GM04503 (cell line): ENCODE measurements around the gene RNPC3.

ENCODE experiments used
- DNase-seq: peaks from one replicate; pipeline ENCODE4 v3.0.0-alpha.2; 2012; ENCODE audit warnings: low read depth

RNPC3 gene

DNA sequence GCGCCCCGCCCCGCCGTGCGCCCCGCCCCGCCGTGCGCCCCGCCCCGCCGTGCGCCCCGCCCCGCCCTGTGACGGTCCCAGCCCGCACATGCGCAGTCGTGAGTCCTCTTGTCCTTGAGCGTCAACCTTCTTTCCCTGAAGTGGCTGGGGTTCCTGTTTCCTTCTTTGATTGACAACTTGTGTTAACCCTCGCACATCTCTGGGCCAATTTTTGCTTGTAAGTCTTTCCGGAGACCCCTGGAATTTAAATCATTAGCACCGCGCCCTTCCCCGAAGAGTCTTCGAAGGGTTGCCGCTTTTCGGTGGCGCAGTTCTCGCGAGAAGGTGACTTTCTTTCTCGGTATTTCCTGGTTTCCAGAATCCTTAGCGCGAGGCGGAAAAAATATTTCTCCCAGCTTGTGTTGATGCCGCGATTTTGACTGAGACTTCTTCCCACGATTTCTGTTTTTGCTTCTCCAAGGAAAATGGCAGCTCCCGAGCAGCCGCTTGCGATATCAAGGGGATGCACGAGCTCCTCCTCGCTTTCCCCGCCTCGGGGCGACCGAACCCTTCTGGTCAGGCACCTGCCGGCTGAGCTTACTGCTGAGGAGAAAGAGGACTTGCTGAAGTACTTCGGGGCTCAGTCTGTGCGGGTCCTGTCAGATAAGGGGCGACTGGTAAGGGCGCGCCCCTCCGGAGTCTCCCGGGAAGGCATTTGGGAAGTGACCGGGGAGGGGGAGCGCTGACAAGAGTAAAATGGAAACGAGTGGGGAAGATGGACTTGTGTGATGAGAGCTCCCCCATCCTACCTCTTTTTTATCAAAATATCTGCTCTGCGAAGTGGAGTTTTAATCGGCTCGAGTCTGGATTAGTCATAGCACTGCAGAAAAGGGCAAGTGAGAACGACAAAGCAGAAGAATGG is at the start of gene RNPC3:
TSS of gene RNPC3 (plus strand) at position 93 of the 901 bp plus-strand sequence. CDS start at position 465, 372 bp downstream.
- DNase-seq, result peak; percentile 60

GRCh38 chr1:103477101-103477500 is 48.4 kb upstream of the RNPC3 start:
- DNase-seq, result no peak

DNA sequence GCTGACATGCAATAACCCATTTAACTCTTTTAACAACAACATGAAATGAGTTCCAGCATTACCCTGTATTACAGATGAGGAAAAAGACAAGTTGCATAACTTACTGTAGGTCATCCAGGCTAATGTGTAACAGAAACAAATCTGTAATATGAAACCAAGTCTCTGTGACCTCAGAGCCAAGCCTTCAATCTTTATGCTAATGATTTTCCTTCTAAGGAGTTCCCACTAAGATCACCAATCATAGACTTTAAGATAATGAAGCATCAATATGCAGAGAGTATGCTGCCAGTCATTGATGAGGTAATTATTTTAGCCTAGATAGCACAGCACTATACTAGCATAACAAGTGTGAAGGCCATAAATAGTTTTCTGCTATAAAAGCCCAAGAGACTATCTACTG is 35.6 kb upstream of the RNPC3 start:
- no peak for DNase-seq

- DNase-seq, result no peak
These were observed 33.4 kb upstream of the RNPC3 start for GRCh38 chr1:103492003-103492625.

- DNase-seq, result no peak
These were observed 29.4 kb upstream of the RNPC3 start for GRCh38 chr1:103496014-103496635.

DNA sequence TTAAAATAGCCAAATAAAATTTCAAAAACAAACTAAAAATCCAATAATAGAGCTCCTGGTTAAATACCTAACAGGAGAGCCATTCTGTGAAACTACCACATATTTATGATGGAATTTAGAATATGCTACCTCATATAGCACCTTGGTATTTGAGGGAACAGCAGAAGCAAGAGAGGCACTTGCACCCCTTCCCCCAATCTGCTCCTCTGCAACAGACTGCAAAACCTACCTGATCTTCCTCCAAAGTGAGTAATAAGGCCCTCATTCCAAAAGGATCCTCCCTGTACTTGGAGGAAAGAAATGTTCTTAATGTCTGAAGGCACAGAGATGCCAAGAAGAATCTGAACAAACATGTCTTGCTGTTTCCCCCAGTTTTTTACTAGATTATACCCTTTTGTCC is 28.1 kb upstream of the RNPC3 start:
- no peak for DNase-seq

- DNase-seq, result no peak
These were observed 16.2 kb upstream of the RNPC3 start for GRCh38 chr1:103509250-103509649.

DNA sequence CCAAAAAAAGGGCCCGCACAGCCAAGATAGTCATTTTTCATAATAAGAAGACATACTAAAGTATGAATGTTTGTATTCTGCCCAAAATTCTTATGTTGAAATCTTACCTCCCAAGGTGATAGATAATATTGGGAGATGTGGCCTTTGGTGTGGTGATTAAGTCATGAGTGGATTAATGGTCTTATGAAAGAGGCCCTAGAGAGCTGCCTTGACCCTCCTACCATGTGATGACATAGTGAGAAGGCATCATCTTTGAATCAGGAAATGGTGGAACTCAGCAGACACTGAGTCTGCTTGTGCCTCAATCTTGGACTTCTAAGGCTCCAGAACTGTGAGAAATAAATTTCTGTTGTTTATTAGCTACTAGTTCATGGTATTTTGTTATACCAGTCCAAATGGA is 11.8 kb upstream of the RNPC3 start:
- DNase-seq, result no peak

DNA sequence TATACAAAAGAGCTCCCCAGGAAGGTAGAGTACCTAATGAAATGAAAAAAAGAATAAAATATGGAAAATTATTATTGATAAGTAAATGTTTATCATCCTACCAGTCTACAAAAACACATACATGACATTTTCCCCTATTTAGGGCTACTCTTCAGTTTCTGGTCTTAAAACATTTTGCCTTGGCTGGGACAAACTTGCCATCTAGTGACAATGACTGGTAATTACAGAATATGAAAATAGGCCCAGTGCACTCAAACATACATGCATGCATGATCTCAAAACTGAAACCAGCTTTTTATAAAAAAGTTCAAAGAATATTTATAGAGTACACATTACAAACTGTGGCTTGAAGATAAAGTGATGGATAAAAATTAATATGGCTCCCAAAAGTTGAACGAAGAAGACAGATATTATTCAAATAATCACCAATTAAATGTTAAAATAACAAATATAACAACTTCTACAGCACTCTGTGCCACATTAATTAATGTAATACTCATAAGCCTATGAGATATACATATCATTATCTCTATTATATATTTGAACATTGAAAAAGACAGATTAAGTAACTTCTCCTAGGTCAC is 10.5 kb upstream of the RNPC3 start:
- no peak for DNase-seq

DNA sequence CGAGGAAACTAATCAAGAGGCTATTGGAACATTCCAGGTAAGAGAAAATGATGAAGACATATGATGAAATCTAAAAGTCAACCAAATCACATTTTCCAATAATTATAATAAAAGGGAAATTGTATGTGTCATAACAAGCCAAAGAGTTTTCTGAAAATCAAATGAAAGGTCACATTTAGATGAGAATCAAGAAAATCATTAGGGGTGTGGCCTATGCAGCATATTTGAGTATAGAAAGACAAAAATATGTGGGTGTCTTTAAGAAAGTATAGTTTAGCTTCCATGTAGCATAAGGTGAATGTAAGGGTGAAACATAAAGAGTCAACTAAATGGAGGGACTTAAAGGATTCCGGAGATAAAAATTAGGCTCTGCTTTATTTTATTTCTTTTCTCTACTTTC is 9.2 kb upstream of the RNPC3 start:
- DNase-seq, result no peak

GRCh38 chr1:103516693-103517092 is 8.8 kb upstream of the RNPC3 start:
- DNase-seq, result no peak

- no peak for DNase-seq
These were observed 8.0 kb upstream of the RNPC3 start for GRCh38 chr1:103517380-103518047.

DNA sequence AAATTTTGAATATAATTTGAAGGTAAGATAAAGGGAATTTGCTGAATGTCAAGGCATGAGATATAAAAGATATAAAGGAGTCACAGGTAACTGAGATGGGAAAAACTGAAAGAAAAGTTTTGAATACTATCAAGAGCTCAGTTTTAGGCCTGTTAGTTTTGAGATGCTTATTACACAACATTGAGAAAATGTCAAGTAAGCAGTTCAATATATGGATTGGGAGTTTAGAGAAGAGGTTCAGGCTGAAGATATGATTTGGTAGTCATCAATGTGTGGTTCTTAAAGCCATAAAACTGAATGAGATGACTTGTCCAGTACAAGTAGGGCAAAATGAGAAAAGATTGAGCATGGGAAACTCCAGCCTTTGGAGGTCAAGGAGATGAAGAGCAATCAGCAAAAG is 4.7 kb upstream of the RNPC3 start:
- no peak for DNase-seq

DNA sequence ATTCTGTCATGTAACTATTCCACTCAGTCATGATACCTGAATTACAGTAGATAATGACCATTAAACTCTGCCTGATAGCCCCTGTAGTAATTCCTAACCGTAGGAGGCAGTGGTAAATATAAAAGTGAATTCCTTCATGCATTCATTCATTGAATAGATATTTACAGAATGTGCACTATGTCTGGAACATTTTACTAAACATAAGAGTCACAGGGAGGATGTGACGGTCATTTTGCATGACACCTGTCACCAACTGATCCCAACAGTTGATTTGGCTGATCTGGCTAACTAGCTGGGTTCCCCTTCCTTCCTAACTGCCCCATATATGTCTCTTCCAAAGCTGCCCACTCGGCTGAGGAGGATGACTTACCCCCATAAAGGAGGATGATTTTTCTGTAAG is 2.2 kb upstream of the RNPC3 start:
- no peak for DNase-seq

DNA sequence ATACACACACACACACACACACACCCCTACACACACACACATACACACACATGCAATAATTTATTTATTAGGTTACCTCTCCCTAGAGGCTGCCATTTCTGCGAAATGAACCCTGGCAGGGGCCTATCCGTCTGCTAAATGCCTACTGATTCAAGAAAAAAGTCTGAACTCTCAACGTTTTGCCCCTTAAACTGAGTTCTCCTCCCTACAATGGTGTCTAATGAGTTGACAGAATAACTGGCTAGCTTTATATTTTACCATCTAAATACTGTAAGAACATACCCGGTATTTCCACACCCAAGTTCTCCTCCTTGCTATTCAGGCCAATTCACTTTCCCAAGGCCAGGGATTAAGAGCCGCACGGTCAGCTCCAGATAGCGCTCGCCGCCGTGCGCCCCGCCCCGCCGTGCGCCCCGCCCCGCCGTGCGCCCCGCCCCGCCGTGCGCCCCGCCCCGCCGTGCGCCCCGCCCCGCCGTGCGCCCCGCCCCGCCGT is 339 bp upstream of the RNPC3 start:
- peak; percentile 11 for DNase-seq

DNA sequence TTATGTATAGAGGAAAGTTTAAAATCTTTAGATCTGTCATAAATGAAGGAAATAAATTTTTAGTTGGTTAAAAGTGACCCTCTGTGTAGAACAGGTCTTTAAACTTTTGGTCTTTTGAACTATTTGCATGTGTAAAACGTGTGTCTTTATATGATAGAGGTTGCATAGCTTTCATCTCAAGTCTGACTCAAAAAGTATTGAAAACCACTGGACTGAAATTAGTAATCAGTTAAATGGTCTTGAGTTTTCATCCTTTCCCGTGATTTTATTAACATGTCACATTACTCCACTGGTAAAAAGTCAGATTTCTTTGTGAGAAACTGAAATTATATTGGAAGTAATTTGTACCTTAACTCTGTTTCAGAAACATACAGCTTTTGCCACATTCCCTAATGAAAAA is 1.8 kb downstream of the RNPC3 start:
- no peak for DNase-seq

DNA sequence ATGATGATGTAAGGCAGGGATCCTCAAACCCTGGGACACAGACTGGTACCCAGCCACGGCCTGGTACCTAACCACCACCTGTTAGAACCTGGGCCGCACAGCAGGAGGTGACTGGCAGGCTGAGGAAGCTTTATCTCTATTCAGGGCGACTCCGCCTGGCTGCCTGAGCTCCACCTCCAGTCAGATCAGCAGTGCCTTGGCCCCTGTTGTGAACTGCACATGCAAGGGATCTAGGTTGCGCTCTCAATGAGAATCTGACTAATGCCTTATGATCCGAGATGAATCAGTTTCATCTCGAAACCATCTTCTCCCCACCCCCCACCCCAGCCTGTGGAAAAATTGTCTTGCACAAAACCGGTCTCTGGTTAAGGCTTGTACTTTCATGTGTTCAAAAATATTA is 4.2 kb downstream of the RNPC3 start:
- no peak for DNase-seq

- DNase-seq, result no peak
These were observed 12.7 kb downstream of the RNPC3 start for GRCh38 chr1:103538226-103538625.

DNA sequence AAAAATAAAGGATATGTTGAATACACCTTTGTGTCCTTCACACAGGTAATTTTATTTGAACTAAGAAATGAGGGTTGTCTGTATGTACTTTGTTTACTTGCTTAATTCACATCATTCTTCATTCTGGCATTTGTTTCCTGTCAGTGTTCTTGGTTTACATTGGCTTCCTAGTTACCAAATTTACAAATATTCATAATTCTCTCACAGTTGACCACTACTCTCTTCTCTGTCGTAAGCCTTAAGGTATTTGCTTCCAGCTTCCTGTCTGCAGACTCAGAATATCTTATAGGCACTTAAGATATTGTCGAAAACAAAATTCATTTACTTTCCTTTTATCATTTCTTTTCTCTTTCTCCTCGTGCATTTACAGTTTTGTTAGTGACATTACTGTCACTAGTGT is 15.9 kb downstream of the RNPC3 start:
- DNase-seq, result no peak

- DNase-seq, result no peak
These were observed 21.0 kb downstream of the RNPC3 start for GRCh38 chr1:103546496-103546895.

DNA sequence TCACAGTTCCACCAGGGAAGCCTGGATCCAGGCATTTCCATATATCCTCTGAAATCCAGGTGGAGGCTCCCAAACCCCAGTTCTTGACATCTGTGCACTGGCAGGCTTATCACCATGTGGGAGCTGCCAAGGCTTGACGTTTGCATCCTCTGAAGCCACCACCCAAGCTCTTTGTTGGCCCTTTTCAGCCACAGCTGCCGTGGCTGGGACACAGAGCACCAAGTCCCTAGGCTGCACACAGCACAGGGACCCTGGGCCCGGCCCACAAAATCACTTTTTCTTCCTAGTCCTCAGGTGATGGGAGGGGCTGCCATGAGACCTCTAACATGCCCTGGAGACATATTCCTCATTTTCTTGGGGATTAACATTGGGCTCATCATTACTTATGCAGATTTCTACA is 22.3 kb downstream of the RNPC3 start:
- DNase-seq, result no peak

DNA sequence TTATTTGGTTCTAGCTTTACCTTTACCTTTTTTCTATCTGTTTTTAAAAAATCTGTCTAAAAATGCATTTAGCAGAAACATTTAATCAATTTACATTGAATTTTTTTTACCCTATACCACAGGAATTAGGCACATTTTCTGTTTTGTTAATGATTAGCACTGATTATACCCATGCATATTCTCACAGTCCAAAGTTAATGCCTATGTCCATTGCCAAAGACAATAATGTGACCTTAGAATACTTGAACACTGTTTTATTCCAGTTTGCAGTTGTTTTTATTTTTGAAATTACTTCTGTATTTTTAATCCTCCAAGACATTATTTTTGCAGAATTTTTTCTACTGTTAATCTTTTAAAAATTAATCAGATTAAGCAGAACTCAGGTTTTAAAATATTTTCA is 34.9 kb downstream of the RNPC3 start:
- DNase-seq, result no peak
